Anterior cingulate cortex (tissue), 58 donors: Measurements from ENCODE around the gene ROBO1.

Experiments used
- DNase-seq, 58 donors: peaks; one replicate each; lab custom pipeline; 2025; lab: John Stamatoyannopoulos, UW

ROBO1 gene

DNA sequence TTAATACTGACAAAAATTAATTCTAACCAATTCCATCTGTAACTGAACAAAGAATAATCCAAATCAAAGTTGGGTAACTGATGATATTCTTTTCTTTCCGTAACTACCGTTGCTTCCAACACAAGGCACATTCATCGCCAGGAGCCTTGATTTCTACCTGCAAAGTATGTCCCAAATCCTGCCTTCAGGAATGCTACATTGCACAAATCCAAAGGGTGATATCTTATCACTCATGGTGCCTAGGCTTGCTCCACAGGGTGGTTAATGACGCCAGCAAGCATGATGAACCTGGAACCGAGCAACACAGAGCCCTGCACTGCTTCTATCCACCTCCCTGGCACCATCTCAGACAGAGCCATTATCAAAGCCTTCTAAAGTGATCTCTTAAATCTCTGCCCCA, 772.7 kb downstream of the ROBO1 start:
- DNase-seq: no peak

DNA sequence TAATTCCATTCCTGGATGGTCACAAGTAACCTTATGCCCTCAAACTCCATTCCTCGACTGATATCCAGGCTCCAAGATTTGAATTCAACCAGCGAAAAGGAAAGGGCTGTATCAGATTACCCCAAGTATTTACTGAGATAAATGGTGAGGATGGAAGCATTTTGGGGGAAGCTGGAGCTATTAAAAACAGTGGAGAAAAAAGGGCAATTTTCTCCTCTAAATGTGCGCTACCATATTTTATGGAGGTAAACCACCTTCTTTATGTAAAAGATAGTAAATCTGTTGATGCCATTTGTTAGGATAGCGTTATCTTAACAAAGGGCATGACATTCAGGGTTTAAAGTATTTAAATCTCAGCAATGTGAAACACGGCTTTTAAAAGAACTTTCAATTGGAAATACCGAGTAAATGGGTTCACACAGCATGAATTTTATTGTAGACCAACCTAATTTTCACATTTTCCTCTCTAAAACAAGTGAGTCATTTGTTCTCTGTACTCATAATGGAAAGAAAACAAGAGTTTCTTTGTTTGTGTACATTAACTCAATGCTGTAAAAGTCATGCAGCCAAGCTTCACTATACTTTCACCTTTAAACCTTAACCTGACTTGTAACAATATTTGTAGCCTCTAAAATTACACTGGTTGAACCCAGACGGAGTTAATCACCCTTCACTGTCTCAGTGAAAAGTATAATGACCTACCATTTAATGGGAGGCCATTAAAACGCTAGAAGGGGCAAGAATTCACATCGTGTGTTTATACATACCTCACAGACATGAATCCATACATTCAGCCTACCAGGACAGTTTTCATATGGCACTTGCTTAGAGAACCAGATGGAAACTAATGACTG, 773.4 kb downstream of the ROBO1 start:
- DNase-seq: no peak

DNA sequence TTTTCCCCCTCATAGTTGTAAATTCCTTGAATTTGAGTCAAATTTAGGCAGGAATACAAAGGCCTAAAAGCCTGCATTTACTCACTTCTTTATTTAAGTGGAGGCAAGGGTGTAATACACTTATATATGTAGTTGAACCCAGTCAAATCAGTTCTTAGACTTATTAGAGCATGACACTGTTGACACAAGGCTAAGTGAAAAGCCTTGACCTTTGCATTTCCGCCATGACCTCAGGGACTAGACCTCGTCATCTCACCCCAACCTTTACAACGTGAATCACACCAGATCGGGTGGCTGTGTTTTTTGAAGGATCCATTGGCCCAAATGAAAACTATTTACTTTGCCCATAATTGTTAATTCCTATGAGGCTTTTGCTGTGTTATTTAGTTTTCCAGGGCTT, 774.4 kb downstream of the ROBO1 start:
- no peak for DNase-seq

DNA sequence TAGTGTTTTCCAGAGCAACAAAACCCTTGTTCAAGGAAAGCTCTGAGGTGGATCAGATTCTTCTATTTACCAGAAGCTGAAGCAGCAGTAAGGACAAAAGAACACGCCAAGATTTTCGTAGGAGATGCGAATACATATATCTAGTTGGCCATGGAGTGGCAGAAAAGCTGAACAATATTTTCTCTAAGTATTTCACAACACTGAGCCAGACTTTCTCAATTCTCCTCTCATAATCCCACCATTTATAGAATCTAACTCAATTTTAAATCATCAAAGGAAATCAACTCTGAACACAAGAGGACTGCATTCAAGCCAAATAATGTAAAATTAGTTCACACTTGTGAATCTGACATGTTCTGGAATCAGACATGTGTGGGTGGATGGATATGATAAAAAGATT, 775.0 kb downstream of the ROBO1 start:
- no peak for DNase-seq

DNA sequence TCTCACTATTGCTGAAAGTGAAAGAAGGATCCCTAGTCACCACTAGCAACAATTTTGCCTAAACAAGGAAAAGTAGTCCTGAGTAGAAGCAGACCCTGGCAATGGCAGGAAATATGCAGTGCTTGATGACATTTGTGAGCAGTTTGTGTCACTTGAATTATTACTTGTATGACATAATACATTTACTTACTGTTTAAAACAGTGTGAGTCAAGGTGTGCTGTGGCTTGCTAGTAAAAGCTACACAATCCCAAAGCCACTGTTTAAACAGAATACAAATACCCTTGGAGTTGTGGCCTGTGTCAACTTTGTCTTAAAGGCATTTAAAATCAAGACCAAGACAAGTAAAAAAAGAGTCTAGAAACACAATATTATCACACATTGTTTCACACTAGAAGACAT, 775.4 kb downstream of the ROBO1 start:
- no peak for DNase-seq

DNA sequence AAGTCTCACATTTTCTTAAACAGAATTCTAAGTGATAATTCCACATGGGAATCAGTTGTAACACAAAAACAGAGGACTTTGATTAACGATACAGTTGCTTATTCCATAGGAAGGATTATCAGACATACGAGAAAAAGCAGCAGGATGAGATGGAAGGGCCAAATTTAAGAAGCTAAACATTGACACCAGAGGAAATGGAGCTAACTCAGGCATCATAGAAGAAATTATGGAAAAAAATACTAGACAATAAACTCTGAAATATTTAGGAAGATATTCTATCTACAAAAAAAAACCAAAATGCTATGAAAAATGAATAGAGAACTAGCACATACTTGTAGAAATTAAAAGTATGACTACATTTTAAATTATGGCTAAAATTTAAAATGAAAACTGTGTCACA, 776.1 kb downstream of the ROBO1 start:
- DNase-seq: no peak

DNA sequence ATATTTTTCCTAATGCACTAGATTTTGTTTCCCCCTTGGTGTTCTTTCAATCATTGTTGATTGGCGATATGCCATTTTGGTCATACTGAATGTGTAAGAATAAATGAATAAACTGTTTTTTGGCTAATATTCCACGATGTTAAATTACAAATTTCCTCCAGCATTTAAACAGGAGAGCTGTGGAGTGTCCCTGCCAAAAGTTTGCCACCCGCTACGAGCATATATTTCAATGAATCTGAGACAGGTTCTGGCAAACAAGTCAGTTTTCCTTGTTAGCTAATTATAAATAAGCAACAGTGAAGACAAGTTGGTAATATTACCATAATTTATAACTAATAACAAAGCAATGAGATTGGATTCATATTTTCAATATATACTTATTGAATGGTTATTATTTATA, 777.6 kb downstream of the ROBO1 start:
- no peak for DNase-seq

DNA sequence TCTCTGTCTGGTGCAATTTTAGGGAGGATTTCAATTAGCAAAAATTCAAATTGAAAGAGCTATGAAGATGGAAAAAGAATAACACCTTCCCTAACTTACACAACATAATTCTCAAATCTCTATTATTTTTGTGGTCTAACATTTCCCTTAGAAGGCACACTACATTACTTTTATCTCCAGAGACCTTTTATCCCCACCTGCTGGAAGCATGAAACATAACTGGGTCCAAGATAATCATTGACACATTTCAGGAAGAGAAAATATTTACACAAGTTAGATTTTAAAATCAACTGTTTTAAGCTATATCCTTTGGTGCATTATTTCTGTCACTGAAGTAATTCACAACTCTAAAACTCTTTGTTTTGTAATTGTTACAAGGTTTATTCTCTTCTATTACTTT, 779.5 kb downstream of the ROBO1 start:
- DNase-seq: no peak

DNA sequence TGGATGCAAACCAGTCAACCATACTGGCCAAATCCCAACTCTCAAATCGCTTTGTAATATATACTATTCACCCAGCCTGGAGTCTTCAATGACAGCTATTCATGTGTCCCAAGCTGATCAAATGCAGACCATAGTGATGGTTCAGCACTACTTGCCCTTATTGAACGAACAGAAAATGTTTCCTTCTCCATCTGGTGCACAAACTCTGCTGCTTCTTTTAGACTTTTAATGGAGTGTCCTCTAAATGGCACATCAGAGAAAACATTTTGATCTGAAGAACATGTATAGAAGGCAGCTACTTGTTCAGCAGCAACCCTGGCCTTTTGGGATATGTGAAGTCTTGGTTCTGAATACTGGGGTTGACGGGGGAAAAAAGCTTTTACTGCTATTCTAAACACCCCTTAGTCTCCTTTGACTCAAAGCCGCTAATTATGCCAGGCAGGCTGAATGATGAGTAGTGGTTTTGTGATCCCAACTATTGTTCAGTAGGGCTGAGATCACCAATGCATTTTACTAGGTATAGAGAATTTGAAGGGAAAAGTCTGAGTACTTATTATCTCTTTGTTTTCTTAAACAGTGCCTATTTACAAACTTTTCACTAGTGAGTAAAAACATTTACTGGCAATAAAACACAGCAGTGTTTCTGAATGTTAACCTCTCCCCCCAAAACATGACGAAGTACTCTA, 781.2 kb downstream of the ROBO1 start:
- DNase-seq: no peak

DNA sequence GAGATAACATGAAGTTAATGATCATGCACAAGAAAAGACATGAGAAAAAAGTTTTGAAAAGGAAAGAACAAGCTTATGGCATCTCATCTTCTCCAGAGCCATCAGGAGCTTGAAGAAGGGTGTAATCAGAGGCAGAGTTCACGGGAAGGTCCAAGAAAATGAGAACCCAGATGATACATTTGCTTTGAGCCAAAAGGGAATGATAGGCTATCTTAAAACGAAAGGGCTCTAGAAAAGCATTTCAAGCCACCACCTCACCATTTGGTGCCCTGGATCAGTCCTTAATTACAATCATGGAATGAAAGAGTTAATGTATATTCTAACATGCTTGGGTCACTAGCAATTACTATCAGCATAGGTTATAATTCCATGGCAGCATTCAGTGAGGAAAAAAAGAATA, 781.8 kb downstream of the ROBO1 start:
- DNase-seq: no peak

DNA sequence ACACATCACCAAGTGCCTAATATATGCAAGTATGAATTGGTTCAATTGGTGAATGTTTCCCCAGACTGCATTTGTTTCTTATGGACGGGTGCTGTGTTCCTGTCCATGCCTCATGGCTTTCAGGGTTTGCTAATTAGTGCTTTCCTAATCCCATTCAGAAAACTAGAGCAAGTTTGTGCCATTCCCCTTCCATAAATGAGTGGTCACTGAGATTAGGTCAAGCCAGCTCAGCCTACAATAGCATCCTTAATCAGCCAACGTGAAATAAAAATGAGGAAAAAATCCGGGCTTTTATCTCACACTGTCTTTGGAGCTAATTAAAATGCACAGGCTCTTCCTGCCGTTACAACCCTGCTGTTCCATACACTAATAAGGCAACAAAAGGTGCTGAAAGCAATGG, 788.8 kb downstream of the ROBO1 start:
- DNase-seq: no peak

DNA sequence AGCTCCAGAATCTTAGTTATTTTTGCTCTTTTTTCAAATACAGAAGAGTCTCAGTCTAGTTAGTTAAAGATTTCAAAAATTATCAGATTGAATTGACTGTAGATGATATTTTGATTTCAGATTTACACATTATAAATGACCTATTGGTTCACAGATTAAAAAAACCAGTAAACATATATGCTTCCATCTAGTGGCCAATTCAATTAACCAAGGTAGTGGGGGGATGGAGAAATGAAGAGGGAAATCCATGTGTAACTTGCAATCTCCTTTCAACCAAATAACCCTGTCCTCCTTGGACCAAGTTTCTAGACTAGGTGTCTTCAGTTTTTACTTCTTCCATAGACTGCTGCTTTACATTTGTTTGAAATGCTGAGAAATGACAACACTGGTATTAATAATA, 789.8 kb downstream of the ROBO1 start:
- DNase-seq: no peak

DNA sequence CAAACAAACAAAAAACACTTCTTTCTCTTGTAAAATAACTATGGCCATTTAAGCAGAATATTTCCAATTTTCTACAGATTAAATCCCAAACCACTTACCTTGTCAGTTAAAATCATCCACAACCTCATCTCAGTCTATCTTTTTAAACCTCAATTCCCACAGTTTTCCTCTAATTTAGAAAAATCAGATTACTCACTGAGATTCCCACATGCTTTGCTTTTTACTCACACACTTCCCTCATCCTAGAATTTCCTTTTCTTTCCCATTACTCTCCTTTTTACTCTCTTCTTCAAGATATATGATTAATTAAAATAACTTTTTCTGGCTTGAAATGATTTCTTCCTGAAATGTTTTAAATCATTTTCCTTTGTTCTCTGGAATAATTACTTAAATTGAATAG, 790.7 kb downstream of the ROBO1 start:
- no peak for DNase-seq

DNA sequence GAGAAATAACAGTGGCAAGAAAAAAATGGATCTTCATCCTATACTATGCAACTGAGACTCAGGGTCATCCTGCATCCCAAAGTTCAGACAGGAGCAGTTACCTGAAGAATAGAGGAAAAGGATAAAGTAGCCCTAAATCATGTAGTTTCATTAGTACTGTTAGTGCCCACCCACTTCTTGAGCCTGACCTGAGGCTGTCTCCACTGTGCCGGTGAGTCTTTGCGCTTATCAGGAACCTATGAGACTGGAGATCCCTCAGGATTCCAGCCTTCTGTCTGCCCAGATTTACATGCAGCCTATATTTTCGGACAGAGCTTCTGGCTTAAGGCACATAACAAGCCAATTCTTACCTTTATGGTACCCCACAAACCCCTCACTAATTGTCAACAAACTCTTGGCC, 791.6 kb downstream of the ROBO1 start:
- no peak for DNase-seq

DNA sequence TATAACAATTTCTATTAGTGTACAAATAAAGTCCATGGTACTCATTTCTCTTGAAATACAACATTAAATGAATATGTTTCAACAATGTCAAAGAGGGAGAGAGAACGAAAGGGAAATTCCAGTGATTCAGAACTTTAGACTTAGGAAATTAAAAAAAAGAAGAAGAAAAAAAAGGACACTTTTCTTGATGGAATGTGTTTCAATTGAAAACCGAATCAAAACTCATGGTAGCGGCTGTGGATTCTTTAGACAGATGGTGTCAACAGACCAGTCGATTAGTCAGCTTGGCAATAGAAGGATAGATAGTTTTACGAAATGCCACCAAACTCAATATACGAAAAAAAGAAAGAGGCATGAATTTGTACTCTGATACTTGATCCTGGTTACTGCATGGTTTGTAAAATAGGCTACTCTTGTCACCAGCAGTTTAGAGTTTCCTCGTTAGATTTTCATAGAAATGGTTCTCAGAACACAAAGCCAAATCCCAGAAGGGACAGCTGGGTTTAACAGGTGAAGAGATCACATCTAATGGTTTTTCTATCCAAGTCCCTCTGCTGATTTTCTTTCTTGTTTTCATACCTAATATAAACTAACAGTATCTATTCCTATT, 793.5 kb downstream of the ROBO1 start:
- DNase-seq: no peak

DNA sequence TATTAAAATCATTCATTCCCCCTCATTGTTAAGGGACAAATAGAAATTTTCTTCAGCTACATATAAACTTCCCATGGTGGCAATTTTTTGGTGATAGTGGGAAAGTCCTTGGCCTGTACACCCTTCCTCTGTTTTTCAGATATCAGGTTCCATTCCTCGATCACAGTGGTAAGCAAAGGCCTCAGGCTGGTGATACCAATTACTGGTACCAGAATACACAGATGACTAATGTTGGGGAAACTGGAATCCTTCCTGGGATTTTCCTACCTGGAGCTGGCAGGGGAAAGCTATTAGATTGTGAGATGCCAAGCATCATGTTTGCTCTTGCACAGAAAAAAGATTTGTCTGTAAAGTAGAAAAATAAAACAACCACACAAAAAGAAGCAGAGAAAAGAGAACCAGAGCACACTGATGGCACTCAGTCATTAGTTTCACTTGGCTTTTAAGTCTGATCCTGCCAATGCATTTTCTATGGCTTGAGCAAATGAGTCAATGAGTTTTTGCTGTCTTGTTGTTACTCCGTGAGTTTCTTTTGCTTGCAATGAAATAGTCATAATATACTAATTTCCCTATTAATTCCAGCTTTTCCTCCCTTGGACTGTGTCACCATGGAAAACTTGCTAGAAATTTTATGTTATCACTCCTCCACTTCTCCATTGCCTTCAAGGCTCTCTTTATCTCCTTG, 795.0 kb downstream of the ROBO1 start:
- DNase-seq: no peak

DNA sequence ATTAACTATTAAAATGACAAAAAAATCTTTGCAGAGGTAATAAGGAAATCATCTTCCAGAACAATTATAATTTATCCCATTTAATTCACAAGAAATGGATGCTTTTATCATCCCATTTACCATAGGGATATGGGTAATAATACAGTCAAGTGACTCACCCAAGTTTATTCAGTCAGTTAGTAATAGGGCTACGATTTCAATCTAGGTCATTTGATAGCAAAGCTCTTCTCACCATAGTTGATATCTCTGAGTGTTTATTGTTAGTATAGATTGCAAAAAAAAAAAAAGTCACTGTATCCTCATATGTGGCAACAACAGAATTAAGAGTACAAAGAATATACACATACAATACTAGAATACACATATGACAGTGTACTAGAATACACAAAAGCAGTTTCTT, 797.1 kb downstream of the ROBO1 start:
- no peak for DNase-seq

DNA sequence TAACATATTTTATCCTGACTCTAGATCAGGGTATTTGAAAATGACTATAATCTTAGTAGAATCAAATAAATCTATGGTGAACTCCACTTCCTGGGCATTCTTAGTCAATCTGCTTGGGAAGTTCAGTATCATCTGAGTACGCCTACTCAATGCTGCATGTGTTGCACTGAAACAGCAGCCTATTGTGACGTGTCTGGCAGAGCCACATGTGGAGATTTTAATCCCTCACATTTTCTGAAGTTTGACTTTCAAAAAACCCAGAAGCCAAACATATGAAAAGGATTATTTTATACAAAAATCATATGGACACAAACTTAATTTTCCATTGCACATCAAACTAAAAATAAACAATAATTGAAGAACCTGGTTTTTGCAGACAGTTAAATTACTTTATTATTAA, 798.3 kb downstream of the ROBO1 start:
- peak in 25 of 58 donors; percentile 1 to 73 (median 29) for DNase-seq

DNA sequence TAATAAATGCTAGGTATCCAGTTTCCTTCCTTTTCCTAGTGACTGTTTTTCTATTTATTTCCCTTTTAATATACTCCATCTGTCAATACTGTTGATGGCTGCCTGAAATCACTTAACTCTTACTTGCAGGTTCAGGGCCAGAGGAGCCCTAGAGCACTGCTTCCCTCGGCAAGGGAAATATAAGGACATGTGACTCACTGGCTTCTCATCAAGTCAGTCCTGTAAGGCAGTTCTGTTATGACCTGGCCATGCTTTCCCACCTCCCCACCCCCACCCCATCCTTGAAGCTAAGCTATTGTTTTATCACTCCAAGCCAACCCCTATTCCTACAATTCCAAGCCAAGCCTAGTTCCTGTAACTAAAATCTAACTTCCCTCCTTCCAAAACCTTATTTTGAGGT, 800.7 kb downstream of the ROBO1 start:
- no peak for DNase-seq

DNA sequence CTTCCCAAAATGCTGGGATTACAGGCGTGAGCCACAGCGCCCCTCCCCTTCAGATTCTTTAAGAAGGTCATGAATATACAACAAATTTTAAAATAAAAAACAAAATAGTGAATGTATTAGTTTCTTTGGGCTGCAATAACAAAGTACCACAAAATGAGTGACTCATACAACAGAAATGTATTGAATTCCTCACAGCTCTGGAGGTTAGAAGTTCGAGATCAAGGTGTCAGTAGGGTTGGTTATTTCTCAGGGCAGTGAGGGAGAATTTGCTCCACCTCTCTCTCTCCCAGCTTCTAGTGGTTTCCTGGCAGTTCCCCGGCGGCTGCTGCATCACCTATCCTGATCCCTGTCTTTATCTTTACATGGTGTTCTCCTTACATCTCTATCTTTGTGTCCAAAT, 804.0 kb downstream of the ROBO1 start:
- no peak for DNase-seq

DNA sequence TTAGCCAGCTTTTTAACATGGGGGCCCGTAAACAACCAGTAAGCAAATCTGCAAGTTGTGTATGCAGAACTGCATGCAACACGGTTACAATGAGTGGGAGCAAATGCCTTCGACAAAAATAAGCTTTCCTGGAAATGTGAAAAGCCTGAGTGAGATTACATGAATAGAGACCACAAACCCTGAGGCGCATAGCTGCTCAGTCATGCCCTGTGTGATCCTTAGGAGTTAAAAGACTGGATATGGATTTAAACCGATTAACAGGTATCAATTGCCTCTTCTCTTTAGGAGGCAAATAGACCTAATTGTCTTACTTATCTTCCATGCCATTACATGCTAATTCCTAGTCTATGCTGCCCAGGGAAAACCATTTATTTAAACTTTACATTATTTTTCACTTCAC, 810.3 kb downstream of the ROBO1 start:
- DNase-seq: no peak
